ENCODE measurements around the gene ZMIZ2.
"Not testable (repeated sequence)": the region's sequence is repeated elsewhere in the genome, so short reads cannot be mapped to it uniquely, and the experiment has no call there.

The ZMIZ2 gene, protein sequence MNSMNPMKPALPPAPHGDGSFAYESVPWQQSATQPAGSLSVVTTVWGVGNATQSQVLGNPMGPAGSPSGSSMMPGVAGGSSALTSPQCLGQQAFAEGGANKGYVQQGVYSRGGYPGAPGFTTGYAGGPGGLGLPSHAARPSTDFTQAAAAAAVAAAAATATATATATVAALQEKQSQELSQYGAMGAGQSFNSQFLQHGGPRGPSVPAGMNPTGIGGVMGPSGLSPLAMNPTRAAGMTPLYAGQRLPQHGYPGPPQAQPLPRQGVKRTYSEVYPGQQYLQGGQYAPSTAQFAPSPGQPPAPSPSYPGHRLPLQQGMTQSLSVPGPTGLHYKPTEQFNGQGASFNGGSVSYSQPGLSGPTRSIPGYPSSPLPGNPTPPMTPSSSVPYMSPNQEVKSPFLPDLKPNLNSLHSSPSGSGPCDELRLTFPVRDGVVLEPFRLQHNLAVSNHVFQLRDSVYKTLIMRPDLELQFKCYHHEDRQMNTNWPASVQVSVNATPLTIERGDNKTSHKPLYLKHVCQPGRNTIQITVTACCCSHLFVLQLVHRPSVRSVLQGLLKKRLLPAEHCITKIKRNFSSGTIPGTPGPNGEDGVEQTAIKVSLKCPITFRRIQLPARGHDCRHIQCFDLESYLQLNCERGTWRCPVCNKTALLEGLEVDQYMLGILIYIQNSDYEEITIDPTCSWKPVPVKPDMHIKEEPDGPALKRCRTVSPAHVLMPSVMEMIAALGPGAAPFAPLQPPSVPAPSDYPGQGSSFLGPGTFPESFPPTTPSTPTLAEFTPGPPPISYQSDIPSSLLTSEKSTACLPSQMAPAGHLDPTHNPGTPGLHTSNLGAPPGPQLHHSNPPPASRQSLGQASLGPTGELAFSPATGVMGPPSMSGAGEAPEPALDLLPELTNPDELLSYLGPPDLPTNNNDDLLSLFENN

DNA sequence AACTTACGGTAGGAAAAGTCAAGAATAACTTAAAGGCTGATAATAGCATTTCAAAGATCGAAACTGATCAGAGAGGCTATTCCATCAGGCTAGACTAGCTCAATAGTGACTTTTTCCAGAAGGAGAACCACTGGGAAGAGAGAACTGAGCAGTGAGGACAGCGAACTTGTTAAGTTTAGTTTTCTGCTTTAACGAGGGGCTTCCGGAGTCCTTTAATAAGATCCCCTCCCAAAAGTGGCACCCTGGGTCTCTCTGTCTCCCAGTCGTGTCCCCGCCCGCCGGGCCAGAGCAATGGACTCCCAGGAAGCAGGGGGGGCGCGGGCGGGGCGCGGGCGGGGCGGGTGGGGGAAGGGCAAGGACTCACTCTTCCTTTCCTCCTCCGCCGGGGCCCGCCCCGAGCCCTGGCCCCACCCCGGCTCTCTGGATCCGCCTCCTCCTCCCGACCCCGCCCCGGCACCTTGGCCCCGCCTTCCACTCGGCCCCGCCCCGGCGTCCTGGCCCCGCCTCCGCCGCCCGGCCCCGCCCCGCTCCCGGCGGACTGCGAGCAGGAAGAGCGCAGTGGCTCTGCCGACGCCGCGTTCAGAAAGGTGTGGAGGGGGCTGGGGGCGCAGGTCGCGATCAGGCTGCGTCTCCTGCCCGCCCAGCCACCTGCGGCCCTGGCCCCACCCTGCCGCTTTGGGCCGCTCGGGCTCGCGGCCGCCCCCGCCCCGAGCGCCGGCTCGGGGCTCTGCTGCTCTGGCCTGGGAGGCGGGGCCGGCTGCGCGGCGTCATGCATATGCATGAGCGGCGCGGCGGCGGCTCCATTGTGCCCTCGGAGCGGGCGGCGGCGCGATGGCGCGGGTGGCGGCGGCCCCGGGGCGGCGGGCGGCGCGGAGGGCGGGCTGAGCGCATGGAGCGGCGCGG lies at the start of gene ZMIZ2:
ZMIZ2 (plus strand) TSS at position 803 of the 903 bp plus-strand sequence. CDS start 7,403 bp downstream, outside the sequence.
- DNase-seq (ENCODE audit: low read depth in 2 of 3, low spot score in 1 of 3) = peak; percentile 87 to 94 (median 88)

DNA sequence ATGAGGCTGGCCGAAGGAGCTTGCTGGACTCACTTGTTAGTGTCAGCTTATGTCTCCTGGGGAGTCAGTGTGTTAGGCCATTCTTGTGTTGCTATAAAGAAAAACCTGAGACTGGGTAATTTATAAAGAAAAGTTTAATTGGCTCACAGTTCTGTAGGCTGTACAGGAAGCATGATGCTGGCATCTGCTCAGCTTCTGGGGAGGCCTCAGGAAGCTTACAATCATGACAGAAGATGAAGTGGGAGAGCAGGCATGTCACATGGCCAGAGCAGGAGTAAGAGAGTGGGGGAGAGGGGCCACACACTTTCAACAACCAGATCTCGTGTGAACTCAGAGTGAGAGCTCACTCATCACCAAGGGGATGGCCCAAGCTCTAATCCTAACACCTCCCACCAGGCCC lies 49.0 kb upstream of the ZMIZ2 start:
- not testable (repeated sequence) for DNase-seq (ENCODE audit: low read depth in 2 of 3, low spot score in 1 of 3)

DNA sequence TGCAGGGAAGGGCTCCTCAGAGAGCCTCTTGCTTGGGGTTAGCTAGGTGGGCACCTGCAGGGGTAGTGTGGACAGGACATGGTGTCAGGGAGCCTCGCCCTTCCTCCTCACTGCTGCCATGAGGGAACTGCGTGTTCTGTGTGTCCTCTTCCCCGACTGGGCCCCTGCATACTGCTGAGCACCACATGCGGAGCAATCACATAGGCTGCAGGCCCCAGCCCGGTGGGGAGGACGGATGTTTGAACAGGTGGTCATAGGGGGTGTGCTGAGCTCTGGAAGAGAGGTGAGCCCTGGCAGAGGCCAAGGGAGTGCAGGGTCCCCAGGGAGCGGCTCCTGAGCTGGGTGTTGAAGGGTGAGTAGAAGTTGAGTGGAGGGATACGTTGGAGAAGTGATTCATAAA lies 48.3 kb upstream of the ZMIZ2 start:
- no peak for DNase-seq (ENCODE audit: low read depth in 2 of 3, low spot score in 1 of 3)

DNA sequence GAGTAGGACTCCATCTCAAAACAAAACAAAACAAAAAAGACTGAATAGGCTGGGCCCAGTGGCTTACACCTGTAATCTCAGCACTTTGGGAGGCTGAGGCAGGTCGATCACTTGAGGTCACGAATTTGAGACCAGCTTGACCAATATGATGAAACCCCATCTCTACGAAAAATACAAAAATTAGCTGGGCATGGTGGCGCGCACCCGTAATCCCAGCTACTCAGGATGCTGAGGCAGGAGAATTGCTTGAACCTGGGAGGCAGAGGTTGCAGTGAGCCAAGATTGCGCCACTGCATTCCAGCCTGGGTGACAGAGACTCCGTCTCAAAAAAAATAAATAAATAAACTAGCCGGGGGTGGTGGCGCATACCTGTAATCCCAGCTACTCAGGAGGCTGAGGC lies 45.3 kb upstream of the ZMIZ2 start:
- not testable (repeated sequence) for DNase-seq (ENCODE audit: low read depth in 2 of 3, low spot score in 1 of 3)

DNA sequence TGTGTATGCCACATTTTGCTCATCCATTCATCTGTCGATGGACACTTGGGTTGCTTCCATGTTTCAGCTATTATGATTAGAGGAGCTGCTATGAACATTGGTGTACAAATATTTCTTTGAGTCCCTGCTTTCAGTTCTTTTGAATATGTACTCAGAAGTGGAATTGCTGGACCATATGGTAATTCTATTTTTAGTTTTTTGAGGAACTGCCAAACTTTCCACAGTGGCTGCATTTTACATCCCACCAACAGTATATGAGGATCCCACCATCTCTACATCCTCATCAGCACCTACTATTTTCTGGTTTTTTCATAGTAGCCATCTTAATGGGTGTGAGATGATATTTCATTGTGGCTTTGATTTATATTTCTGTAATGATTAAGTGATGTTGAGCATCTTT lies 44.7 kb upstream of the ZMIZ2 start:
- no peak for DNase-seq (ENCODE audit: low read depth in 2 of 3, low spot score in 1 of 3)

DNA sequence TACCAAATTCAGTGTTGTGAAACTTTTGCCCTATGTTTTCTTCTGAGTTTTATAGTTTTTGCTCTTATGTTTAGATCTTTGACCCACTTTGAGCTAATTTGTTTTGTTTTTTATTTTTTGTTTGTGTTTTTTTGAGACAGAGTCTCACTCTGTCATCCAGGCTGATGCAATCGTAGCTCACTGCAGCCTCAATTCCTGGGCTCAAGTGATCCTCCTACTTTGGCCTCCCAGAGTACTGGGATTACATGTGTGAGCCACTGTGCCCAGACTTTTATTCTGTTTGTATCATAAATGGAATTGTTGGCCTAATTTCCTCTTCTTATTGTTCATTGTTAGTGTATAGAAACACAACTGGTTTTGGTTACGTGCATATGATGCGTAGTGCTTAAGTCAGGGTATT lies 43.2 kb upstream of the ZMIZ2 start:
- DNase-seq (ENCODE audit: low read depth in 2 of 3, low spot score in 1 of 3) = no peak

DNA sequence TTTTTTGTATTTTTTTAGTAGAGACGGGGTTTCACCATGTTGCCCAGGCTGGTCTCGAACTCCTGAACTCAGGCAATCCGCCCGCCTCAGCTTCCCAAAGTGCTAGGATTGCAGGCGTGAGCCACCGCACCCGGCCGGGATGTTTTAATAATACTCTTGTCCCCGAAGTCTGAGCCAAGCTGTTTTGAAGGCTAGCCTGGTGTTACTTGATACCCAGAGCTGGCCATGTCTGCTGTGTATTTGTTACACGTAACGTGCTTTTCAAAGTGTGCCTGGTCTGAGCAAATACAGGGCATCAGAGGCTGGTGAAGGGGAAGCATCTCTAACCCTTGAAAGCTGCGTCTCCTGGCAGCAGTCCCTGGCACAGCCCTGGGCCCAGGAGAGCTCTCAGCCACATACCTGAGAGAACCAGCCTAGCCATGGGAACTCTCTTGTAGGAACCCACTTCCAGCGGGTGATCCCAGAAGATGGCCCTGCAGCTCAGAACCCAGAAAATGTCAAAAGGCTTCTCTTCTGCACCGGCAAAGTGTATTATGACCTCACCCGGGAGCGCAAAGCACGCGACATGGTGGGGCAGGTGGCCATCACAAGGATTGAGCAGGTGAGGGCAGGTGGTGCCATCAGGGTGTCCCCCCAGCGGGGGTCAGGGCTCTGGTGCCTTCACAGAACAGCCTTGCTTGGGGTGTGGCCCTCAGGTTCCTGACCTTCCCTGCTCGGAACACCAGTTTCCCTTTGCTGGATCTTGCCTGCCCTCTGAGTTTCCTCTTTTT lies 41.7 kb upstream of the ZMIZ2 start:
- DNase-seq (ENCODE audit: low read depth in 2 of 3, low spot score in 1 of 3) = no peak

DNA sequence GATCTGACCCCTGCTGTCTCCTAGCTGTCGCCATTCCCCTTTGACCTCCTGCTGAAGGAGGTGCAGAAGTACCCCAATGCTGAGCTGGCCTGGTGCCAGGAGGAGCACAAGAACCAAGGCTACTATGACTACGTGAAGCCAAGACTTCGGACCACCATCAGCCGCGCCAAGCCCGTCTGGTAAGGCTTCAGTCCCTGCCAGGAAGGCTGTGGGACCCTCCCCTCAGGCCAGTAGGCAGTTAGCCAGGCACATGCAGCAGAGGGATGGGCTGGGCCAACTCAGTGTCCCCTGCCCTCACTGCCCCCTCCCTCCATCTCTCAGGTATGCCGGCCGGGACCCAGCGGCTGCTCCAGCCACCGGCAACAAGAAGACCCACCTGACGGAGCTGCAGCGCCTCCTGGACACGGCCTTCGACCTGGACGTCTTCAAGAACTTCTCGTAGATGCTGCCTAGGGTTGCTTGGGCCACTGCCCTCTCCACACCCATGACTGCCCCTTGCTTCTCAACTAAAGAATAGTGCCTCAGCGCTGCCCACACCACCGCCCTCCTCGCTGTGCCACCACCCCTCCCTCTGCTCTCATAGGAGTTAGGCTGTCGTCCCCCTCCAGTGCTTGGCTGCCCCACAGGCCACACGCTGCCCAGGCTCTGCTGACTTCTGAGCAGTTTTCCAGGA lies 41.0 kb upstream of the ZMIZ2 start:
- no peak for DNase-seq (ENCODE audit: low read depth in 2 of 3, low spot score in 1 of 3)

DNA sequence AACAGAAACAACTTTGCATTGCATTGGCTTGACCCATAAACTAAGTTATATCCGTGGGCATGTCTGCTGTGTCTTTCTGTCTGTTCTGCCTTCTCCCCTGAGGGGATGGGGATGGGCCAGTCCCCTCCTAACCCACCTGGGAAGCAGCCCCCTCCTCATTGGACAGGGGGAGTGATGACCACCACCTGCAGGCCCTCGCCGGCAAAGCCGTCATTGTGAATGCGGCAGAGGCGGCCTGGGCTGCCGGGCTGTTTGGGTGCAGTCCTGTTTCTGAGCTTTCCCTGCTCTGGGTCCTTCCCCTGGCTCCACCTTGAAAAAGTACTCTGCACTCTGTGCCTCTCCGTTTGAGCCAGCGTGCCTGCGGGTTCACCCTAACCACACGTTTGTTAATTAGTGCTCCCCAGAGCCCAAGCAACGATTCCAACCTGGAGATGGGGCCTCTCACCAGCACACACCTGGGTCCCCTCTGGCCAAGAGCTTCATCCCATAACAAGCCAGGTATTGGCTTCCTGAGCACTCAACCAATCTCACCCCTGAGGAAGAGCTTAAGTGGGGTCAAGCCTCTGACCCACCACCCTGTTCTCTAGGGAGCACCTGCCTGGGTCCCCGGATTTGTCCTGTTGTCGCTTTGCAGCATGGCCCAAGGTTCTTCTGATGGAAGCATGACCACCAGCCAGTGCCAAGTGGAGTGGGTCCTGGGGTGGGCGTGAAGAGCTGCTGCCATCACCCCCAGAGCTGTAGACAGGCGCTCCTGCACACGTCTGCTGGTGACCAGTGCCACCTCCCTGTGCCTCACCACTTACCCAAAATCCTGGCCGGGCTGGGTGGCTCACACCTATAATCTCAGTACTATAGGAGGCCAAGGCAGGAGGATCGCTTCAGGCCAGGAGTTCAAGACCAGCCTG lies 39.4 kb upstream of the ZMIZ2 start:
- DNase-seq (ENCODE audit: low read depth in 2 of 3, low spot score in 1 of 3) = no peak

DNA sequence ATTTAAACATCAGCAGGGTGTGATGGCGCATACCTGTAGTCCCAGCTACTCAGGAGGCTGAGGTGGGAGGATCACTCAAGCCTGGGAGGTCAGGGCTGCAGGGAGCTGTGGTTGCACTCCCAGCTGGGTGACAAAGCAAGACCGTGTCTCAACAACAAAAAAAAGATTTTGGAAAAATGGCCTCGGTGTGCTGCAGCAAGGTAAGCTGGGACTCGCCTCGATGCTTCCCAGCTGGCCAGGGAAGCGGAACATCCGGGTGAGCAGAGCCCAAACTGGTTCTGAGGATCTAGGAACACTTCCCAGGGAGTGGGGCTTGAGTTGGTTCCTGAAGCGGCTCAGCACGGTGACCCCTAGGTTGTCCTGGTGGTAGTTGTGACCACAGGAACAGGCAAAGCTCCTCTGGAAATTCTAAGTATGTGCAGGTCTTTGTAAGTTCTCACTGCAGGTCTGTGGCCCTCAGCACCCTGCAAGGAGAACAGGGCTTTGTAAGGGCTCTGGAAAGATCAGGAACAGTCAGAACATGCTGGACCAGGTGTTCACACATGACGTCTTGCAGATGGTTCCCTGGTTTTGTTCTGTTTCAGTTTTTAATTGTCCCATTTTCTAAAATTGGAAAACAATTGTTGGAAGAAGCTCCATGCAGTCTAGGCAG lies 38.6 kb upstream of the ZMIZ2 start:
- DNase-seq (ENCODE audit: low read depth in 2 of 3, low spot score in 1 of 3) = no peak

DNA sequence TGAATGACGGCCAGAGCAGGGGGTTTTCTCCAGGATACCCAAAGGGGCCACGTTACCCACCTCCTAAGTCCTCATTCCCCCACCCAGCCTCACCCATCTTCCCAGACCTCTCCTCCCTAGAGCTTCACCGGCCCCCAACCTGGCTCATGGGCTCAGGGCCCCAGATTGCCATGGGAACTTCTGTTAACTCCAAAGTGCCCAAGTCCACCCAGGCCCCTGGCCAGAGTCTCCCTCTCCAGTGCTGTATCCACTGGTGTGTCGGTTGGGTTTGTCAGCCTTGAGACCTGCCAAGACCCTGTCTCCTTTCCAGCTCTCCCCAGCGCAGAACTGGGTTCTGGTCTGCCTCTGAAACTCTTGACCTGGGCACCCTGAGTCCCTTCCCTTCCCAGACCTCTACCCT lies 37.1 kb upstream of the ZMIZ2 start:
- DNase-seq (ENCODE audit: low read depth in 2 of 3, low spot score in 1 of 3) = no peak

DNA sequence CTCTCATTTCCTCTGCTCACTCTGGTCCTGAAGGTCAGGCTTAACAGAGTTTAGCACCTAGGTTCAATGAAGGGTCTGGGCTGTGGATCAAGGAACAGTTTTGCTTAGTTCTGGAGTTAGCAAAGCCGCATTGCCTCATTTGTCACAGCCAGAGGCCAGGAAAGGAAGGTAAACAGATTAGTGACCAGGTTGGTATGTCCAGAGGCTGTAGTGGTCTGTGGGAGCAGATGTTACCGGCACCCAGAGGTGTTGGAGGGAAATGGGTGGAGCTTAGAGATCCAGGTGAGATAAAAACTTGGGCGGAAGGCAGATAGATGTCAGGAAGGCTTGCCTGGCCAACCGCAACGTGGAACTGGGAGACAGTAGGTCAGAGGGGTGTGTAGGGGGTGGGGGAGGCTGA lies 36.6 kb upstream of the ZMIZ2 start:
- DNase-seq (ENCODE audit: low read depth in 2 of 3, low spot score in 1 of 3) = no peak

DNA sequence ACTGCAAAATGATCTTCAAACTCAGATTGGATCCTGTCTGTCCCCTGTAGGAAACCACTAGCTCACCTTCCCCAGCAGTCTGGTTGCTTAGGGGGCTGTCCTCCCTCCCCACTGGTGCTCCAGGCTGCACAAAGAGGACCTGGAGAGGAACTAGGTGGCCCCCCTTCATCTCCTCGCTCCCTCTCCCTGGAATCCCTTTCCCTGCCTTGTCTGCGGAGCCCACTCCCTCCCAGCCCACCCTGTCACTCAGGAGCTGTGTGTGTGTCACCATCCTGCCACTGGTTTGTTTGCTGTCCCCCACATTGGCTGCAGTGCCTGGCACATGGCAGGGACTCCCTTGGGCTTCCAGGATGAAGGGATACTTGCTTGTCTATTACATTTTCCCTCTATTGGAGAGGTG lies 35.5 kb upstream of the ZMIZ2 start:
- no peak for DNase-seq (ENCODE audit: low read depth in 2 of 3, low spot score in 1 of 3)

DNA sequence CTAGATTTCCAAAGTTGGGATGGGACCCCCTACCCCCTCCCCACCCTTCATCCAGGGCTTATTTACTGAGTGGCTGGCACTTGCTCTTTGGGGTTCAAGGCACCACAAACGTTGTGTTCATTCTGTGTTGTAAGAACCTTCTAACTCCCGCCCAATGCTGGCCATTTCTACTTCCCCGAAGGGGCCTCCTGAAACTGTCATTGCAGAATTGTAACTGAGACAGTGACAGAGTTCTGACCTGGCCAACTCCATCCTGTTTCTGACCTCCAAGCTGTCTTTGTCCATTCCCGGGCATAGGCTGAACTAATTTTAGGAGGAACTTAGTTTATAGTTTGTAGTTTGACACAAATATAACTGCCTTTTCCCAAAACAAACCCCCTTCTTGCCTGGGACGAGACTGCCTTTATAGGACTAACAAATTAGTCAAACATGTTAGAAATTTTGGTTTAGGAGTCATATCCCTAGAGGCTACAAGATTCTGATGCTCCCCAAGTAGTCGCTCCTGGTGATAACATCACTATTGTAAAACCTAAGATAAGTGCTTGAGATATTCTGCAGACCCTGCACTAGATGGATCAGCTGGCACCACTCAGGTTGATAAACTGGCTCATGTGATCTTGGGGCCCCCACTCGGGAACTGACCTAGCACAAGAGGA lies 34.8 kb upstream of the ZMIZ2 start:
- DNase-seq (ENCODE audit: low read depth in 2 of 3, low spot score in 1 of 3) = no peak

DNA sequence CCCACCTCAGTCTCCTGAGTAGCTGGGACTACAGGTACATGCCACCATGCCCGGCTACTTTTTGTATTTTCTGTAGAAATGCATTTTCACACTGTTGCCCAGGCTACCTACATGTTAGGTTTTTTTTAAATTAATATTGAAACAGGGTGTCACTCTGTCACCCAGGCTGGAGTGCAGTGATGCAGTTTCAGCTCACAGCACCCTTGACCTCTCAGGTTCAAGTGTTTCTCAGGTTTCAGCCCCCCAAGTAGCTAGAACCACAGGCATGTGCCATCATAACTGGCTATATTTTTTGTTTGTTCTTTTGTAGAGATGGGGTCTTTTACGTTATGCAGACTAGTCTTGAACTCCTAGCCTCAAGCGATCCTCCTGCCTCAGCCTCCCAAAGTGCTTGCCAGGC lies 32.4 kb upstream of the ZMIZ2 start:
- no peak for DNase-seq (ENCODE audit: low read depth in 2 of 3, low spot score in 1 of 3)

DNA sequence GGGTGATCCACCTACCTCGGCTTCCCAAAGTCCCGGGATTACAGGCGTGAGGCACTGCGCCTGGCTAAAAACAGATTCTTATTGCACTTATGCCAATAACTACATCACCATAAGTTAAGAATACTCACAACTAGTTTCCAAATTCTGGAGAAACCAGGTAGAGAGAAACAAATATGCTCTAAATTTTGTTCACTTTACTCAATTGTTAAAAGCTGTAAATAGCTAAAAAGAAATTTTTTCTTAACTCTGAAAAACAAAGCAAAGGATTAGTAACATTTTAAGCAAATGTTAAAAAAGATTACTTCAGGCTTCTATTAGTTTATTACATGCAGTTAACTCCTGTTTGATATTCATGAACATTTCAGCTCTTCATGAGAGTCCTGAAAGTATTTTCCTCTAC lies 28.3 kb upstream of the ZMIZ2 start:
- no peak for DNase-seq (ENCODE audit: low read depth in 2 of 3, low spot score in 1 of 3)

DNA sequence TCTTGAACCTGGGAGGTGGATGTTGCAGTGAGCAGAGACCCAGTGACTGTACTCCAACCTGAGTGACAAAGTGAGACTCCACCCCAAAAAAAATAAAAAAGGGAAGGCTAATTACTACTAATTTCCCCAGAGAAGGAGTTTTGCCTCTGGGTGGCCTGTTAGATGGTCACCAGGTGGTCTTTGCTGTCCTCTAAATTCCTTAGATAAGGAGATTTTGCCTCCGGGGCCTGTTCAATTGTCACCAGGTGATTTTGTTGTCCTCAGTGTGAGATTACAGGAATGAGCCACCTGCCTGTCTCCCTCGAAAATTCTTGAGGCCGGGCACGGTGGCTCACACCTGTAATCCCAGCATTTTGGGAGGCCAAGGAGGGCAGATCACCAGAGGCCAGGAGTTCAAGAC lies 24.4 kb upstream of the ZMIZ2 start:
- no peak for DNase-seq (ENCODE audit: low read depth in 2 of 3, low spot score in 1 of 3)

DNA sequence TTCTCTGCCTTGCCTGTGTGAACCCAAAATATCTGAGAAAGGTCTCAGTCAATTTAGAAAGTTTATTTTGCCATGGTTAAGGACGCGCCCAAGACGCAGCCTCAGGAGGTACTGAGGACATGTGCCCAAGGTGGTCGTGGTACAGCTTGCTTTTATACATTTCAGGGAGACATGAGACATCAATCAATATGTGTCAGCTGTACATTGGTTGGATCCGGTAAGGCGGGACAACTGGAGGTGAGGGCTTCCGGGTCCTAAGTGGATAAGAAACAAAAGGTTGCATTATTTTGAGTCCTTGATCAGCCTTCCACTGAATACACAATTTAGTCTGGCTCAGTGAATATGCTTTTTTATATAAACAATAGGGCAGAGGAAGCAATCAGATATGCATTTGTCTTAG lies 22.4 kb upstream of the ZMIZ2 start:
- not testable (repeated sequence) for DNase-seq (ENCODE audit: low read depth in 2 of 3, low spot score in 1 of 3)

Data from stimulated activated CD4-positive, alpha-beta T cell treated with anti-CD3 and anti-CD28 coated beads, Interleukin-12 subunit alpha, Interleukin-12 subunit beta, amount 100 ng/mL, for 48 hours (primary cell).